Fibroblast of skin of right biceps (primary cell): ENCODE results near the gene MYCBPAP.

Experiments used
- DNase-seq: peaks from one replicate; pipeline ENCODE4 v3.0.0-alpha.2; 2013

Gene MYCBPAP

DNA sequence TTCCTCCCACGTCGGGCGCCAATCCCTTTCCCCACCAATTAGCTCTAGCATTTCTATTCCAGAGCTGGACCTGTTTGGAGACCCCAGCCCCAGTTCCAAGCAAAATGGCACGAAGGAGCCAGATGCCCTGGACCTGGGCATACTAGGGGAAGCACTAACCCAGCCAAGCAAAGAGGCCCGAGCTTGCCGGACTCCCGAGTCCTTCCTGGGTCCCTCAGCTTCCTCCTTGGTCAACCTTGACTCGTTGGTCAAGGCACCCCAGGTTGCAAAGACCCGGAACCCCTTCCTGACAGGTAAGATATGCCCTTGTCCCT, 33.1 kb downstream of the MYCBPAP start:
- no peak for DNase-seq

DNA sequence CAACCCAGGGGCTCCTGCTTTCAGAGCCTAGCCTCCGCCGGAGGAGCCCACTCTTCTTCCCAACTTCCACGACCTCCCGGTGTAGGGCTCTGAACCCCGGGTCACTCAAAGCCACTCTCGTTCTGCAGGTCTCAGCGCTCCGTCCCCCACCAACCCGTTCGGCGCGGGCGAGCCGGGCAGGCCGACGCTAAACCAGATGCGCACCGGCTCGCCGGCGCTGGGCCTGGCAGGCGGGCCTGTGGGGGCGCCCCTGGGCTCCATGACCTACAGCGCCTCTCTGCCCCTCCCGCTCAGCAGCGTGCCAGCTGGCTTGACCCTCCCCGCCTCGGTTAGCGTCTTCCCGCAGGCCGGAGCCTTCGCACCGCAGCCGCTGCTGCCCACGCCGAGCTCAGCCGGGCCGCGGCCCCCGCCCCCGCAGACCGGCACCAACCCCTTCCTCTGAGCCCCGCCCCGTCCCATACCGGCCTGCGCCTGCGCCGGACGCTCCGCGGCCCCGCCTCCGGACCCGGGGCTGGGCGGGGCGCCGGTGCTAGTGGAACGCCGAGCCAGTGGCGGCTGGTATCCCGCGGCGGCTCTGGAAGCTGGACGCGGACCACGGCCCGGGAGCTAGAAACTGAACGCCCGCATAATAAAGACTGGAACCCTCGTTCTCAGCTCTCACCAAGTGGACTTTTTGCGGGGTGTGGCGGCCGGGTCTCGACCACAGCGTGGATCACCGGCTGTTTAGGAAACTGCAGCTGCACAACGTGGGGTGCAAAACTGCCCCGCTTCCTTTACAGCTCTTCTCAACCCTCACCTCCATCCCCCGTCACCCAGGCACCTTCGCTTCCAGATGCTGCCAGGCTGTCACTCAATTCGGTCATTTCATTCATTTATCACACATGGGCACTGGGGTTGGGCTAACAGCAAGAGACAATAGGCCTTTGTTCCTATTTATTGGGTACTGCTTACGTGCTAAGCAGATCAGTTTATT, 33.8 kb downstream of the MYCBPAP start:
- peak; percentile 80 for DNase-seq

DNA sequence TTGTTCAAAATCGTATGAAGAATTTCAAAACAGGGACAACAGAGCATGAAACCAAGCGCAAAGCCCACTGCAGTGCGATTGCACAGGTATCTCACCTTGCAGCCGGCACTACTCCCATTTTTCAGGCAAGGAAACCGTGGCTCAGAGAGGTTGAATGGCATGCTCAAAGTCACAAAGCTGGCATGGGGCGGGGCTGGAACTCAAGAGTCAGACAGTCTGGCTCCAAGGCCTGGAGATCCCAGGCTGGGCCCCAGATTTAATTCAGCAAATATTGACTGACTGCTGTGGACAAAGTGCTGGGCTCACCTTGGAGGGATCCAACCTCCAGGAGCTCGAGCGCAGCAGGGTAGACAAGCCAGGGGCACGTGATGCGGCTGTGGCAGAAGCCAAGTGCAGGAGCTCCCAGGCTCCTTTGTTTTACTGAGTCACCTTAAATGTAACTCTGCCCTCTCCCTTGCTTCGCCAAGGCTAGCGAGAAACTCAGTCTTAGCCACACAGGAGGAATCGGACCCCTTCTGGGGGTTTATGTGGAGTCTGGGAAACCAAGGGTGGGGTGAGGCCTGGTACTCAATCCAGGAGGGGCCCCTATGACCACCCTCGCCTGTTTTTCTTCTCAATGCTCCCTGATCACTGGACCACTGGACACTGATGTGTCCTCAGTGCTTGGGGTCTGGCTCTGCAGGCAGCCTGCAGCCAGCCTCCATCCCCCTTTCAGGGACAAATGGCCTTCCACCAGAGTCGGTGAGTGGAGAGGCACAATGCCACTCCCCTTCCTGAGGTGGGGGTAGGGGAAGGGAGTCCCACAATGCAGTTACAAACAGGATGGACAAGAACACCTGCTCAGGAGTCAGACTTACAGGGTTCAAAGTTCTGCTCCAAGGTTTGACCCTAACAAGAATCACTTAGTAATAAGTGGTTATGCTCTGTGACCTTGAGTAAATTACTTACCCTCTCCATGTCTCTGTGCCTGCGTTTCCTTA, 34.8 kb downstream of the MYCBPAP start:
- DNase-seq = no peak

DNA sequence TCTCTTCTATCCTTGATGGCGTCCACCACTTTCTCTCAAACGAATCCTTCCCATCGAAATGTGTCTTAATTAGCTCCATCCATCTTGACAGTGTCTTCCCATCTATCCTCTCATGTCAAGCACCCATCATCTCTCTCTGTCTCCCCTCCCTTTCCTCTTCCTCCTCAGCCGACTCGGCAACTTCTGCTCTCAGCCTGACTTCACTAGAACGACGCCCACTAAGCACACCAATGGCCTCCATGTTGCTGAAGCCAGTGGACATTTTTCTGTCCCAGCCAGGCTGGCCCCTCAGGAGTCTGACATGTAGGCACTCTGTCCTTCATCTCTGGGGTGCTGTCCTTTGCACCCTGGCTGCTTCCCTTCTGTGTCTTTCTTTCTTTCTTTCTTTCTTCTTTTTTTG, 36.3 kb downstream of the MYCBPAP start:
- no peak for DNase-seq

DNA sequence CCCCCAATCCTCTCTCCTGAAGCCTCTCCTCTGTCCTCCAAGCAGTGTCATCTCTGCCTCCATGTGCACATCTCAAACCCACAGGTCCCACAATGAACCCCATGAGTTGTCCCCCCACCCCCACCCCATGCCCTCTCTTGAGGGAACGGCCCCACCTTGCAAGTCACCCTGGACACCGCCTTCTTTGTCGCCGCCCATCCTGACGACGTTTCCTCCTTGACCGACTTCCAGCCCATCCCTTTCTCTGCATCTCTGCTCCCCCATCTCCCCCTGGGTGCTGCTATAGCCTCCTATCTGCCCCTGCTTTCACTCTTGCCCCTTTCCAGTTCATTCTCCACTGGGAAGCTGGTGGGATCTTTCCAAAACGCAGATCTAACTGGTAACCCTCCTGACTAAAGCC, 37.1 kb downstream of the MYCBPAP start:
- DNase-seq = no peak

DNA sequence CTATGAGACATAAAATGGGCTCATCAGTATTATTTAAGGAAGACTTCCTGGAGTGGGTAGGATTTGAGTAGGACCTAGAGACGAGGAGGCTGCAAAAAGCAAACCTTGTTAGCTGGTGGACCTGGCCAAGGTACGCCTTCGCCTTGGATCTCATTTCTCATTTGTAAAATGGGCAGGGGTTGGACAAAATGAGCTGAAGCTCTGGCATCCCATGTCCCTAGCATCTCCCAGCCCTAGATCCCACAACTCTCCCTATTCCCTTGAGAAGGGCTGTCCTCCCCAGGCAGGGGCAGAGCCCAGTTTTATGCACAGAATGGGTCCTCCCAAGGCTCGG, 38.4 kb downstream of the MYCBPAP start:
- no peak for DNase-seq

DNA sequence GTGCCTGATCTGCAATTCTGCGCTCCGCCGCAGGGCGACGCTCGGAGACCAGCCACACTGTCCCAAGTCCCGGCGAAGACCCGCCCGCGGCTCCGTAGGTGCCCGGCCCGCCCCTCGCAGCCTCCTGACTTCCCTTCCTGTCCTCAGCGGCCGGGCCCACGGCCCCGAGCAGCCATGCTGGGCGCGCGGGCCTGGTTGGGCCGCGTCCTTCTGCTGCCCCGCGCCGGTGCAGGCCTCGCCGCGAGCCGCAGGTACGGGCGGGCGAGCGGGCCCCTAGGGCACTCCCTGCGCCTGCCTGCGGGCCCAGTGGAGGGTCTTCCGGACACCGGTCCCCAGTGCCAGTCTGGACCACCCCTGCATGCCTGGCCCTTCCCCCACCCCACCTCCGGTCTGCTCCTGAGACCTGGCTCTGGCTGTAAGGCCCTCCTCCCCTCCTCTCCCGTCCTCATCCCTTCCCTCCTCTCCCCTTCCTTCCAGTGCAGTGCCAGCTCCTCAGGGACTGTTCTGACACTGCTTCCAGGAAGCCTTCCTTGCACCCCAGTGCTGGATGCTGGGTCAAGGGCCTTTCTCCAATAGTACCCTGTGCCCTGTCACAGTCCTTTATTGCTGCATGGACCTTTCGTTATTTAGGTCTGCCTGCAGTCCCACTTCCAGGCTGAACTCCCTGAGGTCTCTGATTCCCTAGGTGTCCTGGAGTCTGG, 38.9 kb downstream of the MYCBPAP start, which contains the start of gene SPATA20:
Gene SPATA20 (plus strand): TSS at position 140 of the 701 bp plus-strand sequence. CDS start 35 bp downstream, at position 175.
- DNase-seq = peak; percentile 88

DNA sequence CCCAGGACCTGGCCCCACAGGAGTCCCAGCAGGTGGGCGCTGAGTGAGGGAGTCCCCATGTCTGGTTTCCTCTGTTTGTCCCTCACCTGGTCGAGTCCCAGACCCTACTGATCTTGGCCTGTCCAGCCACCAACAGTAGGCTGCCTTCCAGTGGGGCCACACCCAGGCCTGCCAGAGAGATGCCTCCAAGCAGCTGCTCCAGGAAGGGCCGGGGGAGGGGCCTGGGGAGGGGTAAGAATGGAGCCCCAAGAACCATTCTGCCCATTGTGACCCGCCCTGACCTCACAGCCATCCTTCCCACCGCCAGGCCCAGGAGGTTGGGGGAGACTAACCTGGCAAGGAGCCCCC, 39.5 kb downstream of the MYCBPAP start:
- DNase-seq = no peak

DNA sequence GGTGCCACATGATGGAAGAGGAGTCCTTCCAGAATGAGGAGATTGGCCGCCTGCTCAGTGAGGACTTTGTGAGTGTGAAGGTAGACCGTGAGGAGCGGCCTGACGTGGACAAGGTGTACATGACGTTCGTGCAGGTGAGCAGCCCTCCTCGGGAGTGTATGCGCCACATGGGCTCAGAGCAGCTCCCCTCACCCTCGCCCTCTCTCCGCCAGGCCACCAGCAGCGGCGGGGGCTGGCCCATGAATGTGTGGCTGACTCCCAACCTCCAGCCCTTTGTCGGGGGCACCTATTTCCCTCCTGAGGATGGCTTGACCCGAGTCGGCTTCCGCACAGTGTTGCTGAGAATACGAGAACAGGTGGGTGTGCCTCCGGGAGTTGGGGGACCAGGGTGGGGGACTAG, 40.6 kb downstream of the MYCBPAP start:
- DNase-seq = no peak

DNA sequence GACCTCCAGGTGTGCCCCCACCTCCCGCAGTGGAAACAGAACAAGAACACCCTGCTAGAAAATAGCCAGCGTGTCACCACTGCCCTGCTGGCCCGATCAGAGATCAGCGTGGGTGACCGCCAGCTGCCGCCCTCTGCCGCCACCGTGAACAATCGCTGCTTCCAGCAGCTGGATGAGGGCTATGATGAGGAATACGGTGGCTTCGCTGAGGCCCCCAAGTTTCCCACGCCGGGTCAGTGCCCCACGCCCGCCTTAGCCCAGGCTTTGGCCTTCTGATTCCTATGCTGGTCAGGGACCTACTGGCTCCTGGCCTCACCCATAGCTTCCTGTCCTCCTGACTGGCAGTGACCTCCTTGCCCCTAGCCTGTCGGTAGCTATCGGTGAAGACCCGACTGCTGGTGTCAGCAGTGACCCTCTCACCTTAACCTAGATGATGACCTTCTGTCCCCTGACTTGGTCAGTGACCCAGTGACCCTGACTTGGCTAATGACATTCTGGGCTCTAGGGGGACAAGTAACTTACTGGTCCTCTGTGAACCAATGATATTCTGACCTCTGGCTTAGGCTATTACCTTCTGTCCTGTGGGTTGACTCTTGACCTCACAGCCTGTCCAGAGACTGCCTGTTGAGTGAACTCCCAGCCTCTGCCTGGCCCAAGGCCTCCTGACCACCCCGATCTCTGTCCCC, 41.2 kb downstream of the MYCBPAP start:
- DNase-seq = no peak

DNA sequence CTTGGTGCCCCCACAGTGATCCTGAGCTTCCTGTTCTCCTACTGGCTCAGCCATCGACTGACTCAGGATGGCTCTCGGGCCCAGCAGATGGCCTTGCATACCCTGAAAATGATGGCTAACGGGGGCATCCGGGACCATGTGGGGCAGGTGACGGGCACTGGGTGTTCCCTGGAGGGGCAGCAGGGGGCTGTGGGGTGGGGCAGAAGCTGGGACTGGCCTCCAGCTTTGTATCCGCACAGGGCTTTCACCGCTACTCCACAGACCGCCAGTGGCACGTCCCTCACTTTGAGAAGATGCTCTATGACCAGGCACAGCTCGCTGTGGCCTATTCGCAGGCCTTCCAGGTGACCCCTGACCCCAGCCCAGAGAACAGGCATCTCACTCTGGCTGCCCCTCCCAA, 41.7 kb downstream of the MYCBPAP start:
- no peak for DNase-seq

DNA sequence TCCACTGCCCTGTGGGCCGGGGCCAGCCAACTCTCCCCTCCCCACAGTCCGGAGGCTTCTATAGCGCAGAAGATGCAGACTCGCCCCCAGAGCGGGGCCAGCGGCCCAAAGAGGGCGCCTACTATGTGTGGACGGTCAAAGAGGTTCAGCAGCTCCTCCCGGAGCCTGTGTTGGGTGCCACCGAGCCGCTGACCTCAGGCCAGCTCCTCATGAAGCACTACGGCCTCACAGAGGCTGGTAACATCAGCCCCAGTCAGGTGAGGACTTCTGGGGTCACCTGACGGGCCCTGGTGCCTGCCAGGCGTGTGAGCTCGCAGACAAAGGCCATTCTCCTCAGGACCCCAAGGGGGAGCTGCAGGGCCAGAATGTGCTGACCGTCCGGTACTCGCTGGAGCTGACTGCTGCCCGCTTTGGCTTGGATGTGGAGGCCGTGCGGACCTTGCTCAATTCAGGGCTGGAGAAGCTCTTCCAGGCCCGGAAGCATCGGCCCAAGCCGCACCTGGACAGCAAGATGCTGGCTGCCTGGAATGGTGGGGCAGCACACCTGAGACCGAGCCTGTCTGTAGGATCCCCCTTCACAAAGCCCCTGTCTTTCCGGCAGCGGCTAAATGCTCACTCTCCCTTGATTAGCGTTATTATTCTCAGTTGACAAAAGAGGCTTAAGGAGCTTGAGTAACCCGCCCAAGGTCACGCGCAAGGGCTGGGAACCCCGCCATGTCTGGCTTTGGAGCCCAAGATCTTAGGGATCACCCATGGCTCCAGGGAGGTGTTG, 42.6 kb downstream of the MYCBPAP start:
- peak; percentile 76 for DNase-seq

DNA sequence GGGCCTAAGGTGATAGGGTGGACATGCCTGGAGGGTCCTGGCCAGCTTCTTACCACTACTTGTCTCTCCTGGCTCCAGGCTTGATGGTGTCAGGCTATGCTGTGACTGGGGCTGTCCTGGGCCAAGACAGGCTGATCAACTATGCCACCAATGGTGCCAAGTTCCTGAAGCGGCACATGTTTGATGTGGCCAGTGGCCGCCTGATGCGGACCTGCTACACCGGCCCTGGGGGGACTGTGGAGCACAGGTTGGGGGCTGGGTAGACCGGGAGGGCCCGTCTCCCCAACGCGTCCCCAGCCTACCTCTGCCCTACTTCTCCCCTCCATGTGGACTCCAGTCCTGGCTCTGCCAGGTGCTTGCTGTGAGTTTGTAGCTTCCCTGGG, 43.2 kb downstream of the MYCBPAP start:
- DNase-seq = no peak

DNA sequence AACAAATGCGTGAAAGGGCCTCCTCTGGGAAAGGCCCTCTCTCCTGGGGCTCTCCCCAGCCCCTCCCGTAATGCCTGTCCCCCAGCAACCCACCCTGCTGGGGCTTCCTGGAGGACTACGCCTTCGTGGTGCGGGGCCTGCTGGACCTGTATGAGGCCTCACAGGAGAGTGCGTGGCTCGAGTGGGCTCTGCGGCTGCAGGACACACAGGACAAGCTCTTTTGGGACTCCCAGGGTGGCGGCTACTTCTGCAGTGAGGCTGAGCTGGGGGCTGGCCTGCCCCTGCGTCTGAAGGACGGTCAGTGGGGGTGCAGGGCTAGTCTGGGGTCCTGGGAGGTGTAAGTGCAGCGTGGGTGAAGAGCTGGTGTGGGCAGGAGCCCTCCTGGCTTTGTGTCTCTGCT, 43.6 kb downstream of the MYCBPAP start:
- no peak for DNase-seq

DNA sequence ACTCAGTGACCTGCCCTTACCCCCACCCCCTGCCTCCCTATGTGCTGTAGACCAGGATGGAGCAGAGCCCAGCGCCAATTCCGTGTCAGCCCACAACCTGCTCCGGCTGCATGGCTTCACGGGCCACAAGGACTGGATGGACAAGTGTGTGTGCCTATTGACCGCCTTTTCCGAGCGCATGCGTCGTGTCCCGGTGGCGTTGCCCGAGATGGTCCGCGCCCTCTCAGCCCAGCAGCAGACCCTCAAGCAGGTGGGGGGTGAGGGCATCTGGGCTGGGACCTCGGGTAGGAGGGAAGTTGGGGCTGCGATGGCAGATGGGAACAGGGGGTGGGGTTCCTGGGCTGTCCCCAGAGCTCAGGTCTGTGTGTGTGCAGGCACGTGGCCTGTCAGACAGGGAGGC, 46.0 kb downstream of the MYCBPAP start:
- no peak for DNase-seq

DNA sequence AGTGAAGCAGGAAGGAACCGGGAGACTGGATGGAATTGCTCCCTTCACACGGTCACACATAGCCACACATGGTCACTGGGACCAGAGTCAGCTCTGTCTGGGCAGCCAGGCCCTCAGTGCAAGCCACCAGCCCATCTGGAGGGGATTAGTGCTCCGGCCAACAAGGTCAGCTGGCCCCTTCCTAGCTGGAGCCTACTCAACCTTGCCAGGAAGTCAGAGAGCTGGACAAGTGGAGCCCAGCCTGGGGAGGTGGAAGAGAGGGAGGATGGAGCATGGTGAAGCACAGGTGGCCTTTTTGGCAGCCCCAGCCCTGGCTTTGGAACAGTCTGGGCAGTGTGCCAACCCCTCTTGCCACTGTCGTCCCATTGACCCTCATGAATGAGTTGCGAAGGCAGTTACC, 48.6 kb downstream of the MYCBPAP start:
- no peak for DNase-seq

DNA sequence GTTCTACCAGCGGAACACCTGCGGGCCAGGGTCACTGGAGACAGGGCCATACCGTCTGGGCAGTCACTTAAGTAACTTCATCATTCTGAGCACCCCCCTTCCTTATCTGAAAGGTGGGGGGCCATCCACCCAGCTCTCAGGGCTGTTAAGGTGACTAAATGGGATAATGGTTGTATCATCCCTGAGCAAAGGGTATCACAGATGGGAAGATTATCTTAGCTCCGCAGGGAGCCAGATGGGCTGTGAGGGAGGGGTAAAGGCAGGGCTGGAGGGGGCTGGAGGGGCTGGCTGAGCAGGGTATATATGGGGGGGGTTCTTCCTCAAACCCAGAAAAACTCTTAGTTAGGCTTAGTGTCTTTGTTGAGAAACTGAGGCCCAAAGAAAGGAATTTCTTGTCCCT, 49.4 kb downstream of the MYCBPAP start:
- no peak for DNase-seq

DNA sequence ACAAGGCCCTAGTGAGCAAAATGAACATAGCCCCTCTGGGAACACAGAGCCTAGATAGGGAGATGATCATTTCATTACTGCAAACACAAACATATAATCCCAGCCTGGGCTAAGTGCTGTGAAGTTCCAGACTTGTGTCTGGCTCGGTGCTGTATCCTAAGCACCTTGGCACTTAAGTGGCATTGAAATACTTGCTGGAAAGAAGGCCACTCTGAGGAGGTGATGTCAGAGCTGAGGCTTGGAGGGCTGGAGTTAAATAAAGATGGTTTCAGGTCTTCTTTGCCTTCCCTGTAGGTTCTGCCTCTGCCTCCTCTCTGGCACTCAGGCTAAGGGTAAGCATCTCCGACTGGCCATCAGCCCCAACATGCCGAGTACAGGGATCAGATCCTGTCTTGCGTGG, 49.9 kb downstream of the MYCBPAP start:
- DNase-seq = no peak

DNA sequence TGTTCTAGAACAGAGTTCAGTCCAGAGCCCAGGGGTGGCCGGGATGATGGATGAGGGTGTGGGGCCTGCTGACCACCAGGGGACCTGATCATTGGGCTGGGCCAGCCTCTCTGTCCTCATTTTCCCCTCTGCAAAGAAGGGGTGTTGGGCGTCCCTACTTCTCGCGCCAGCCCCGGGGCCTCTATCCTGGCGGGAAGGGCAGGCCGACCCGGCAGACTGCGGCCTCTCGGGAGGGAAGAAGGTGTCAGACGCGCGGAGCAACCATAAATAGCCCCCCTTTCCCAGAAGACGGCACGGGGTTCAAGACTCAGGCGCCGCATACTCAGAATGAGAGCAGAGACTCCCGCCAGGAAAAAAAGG, 50.3 kb downstream of the MYCBPAP start:
- no peak for DNase-seq

DNA sequence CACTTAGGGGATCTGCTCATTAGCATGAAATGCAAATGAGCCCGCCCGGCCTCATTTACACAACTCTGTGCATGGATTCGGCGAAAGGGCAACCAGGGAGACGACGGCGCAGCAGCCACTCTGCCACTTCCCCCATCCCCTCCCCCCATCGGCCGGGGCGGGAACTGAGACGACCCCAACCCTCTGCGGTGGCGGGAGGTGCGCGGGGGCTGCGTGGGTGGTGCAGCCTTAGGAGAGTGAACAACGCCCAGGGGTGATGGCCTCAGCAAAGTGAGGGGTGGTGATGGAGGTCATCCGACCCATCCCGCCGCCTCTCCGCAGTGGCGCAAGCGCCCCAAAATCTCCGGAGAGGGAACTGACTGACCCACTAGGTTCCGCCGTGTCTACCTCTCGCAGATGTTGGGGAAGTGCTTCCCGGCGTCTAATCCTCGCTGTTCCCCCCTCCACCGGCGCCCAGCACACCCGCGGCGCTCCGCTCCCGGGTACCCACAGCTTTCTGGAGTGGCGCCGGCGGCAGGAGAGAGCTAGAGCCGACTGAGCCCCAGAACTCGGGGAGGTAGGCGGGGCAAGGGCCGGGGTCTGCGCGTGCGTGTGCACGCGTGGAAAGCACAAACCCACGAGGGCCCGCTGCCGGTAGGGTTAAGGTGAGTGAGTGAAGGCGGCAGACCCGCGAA, 50.8 kb downstream of the MYCBPAP start:
- no peak for DNase-seq

DNA sequence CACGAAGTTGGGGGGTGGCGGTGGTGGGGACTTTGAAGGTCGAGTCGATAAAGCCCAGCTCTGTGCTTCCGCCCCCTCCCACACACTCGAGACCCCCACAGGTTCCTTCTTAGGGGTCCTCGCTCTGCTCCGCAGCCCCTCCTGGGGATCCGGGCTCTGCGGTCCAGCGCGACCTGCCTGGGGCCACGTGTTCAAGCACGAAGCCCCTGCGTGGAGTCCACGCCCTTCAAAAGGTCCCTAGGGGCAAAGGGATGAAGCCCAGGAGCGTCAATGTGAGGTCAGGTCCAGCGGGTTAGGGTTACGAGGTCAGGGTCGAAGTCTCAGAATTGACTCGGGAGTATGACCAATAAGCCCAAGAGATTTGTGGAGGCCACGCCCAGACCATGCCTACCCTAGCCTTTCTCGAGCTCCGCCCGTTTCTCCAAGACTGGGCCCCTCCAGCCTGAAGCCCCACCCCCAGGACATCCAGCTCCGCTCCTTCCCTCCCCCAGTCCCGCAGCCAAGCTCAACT, 51.5 kb downstream of the MYCBPAP start:
- DNase-seq = peak; percentile 55
